ENCODE data around the gene BDH2. TPM values are rescaled to one million over a fixed set of nuclear protein-coding genes. Genes with fewer than 3 reads are reported as not detected.
A peak's percentile ranks its signal among the peaks of the same experiment; 100 is the strongest.

Gene BDH2
- total RNA-seq, 1 donor from 2014 or later = 60.0 TPM

GRCh38 chr4:103089481-103089880 is 10.2 kb downstream of the BDH2 start:
- H3K27ac Mint-ChIP-seq (ENCODE audit: unreplicated experiment) = no peak overlapping the region
- peaks cover 57% of the 10 kb centered on the region for H3K36me3 Mint-ChIP-seq (ENCODE audit: unreplicated experiment)
- H3K9me3 Mint-ChIP-seq (ENCODE audit: unreplicated experiment) = no peaks in the 10 kb centered on the region
- H3K4me3 Mint-ChIP-seq (ENCODE audit: unreplicated experiment) = no peak overlapping the region
- no peaks in the 10 kb centered on the region for H3K27me3 Mint-ChIP-seq (ENCODE audit: unreplicated experiment)
- peaks cover 19% of the 10 kb centered on the region for H3K4me1 Mint-ChIP-seq (ENCODE audit: unreplicated experiment)
- no peak for TF ChIP-seq CTCF (IDR thresholded peaks at IDR 0.05)
- DNase-seq (ENCODE audit: extremely low spot score, unreplicated experiment) = no peak

GRCh38 chr4:103086551-103086950 is 13.1 kb downstream of the BDH2 start:
- no peak for DNase-seq (ENCODE audit: extremely low spot score, unreplicated experiment)
- Mint-ChIP-seq H3K36me3 (ENCODE audit: unreplicated experiment) (peaks cover 56% of the 10 kb centered on the region), H3K9me3 (ENCODE audit: unreplicated experiment) (no peaks in the 10 kb centered on the region), H3K27me3 (ENCODE audit: unreplicated experiment) (no peaks in the 10 kb centered on the region), H3K27ac (ENCODE audit: unreplicated experiment) (no peak overlapping the region), H3K4me3 (ENCODE audit: unreplicated experiment) (no peak overlapping the region), H3K4me1 (ENCODE audit: unreplicated experiment) (peaks cover 3% of the 10 kb centered on the region)
- no peak for TF ChIP-seq CTCF (IDR thresholded peaks at IDR 0.05)

- TF ChIP-seq CTCF (IDR thresholded peaks at IDR 0.05) = no peak
- Mint-ChIP-seq H3K27ac (ENCODE audit: unreplicated experiment) (no peak overlapping the region), H3K4me3 (ENCODE audit: unreplicated experiment) (no peak overlapping the region), H3K27me3 (ENCODE audit: unreplicated experiment) (no peaks in the 10 kb centered on the region), H3K4me1 (ENCODE audit: unreplicated experiment) (no peaks in the 10 kb centered on the region), H3K36me3 (ENCODE audit: unreplicated experiment) (peaks cover 54% of the 10 kb centered on the region), H3K9me3 (ENCODE audit: unreplicated experiment) (no peaks in the 10 kb centered on the region)
- no peak for DNase-seq (ENCODE audit: extremely low spot score, unreplicated experiment)
These were observed 14.0 kb downstream of the BDH2 start for GRCh38 chr4:103085555-103086196.

GRCh38 chr4:103079621-103080020 is 20.0 kb downstream of the BDH2 start:
- H3K36me3 Mint-ChIP-seq (ENCODE audit: unreplicated experiment) = peaks cover 25% of the 10 kb centered on the region
- no peak for TF ChIP-seq CTCF (IDR thresholded peaks at IDR 0.05)
- no peak overlapping the region for H3K27ac Mint-ChIP-seq (ENCODE audit: unreplicated experiment)
- H3K4me3 Mint-ChIP-seq (ENCODE audit: unreplicated experiment) = no peak overlapping the region
- DNase-seq (ENCODE audit: extremely low spot score, unreplicated experiment) = no peak
- H3K27me3 Mint-ChIP-seq (ENCODE audit: unreplicated experiment) = no peaks in the 10 kb centered on the region
- peaks cover 26% of the 10 kb centered on the region for H3K4me1 Mint-ChIP-seq (ENCODE audit: unreplicated experiment)
- no peaks in the 10 kb centered on the region for H3K9me3 Mint-ChIP-seq (ENCODE audit: unreplicated experiment)

- Mint-ChIP-seq H3K27me3 (ENCODE audit: unreplicated experiment) (no peaks in the 10 kb centered on the region), H3K27ac (ENCODE audit: unreplicated experiment) (peak within 1 kb of the TSS; percentile 96), H3K36me3 (ENCODE audit: unreplicated experiment) (peaks cover 17% of the 10 kb centered on the region), H3K9me3 (ENCODE audit: unreplicated experiment) (no peaks in the 10 kb centered on the region), H3K4me3 (ENCODE audit: unreplicated experiment) (peak within 1 kb of the TSS; percentile 95), H3K4me1 (ENCODE audit: unreplicated experiment) (peaks cover 35% of the 10 kb centered on the region)
- DNase-seq (ENCODE audit: extremely low spot score, unreplicated experiment) = no peak
- no peak for TF ChIP-seq CTCF (IDR thresholded peaks at IDR 0.05)
These were observed 22.8 kb downstream of the BDH2 start, which contains the start of gene SLC9B2 for GRCh38 chr4:103076747-103077347. Gene SLC9B2, minus strand, starts transcription at chr4:103076761. Its CDS starts 9,211 bp downstream, at chr4:103067550.

Data from osteocyte (in vitro differentiated cells).